VCaP (cell line): Measurements from ENCODE around the gene PMF1.

Experiments used
- H3K27ac ChIP-seq: fragments of 450-650 bp; 2 replicates; pipeline ENCODE4 v1.5.1; 2017
- CTCF ChIP-seq: fragments of 450-650 bp; conservative IDR thresholded peaks from 2 replicates; pipeline ENCODE4 v1.5.1; 2017; ENCODE audit warnings: mild to moderate bottlenecking, moderate library complexity

PMF1 gene

DNA sequence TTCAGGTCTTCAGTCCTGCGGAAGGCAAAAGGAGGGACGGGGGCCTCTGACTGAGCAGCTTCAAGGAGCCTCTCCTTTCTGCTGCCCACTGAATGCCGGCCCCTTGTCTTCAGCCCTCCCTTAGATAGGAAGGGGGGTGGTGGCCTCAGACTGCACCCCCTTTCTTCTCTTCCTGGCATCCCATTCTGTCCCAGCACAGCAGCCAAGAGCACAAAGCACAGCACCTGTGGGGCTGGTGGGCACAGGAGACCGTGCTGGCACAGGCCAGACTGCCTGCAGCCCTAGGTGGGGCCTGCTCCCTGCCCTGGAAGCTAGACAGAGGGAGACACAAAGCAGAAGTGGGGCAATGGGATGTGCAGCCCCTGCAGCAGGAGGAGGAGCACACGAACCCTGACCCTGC is 36.8 kb downstream of the PMF1 start:
- TF ChIP-seq CTCF = no peak
- no peak overlapping the region for H3K27ac ChIP-seq

DNA sequence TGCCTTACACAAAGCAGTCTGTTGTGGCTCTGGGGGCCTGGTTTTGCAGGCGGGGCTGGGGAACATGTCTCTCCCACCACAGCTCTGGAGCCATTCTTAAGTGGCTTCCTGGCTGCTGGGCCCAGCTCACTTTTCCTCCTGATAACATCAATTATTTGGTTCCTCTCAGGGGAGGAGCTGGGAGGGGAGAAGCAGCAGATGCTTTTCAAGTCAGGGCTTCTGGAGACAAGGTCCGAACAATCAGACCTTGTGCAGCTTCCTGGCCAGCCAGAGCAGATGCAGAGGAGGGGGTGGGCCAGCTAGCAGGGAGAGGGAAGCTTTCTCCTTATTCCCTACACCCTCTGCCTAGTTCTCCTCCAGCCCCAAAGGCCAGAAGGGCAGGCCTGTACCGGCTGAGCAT is 38.7 kb downstream of the PMF1 start:
- H3K27ac ChIP-seq = no peak overlapping the region; the same call in 1 of the 2 replicates
- no peak for TF ChIP-seq CTCF

GRCh38 chr1:156253634-156254033 is 40.8 kb downstream of the PMF1 start:
- H3K27ac ChIP-seq = no peak overlapping the region
- no peak for TF ChIP-seq CTCF

- TF ChIP-seq CTCF = no peak
- H3K27ac ChIP-seq = no peak overlapping the region
These were observed 44.9 kb downstream of the PMF1 start for GRCh38 chr1:156257711-156258110.

- TF ChIP-seq CTCF = no peak
- no peak overlapping the region for H3K27ac ChIP-seq
These were observed 46.1 kb downstream of the PMF1 start for GRCh38 chr1:156258859-156259258.

- TF ChIP-seq CTCF = no peak
These were observed 47.0 kb downstream of the PMF1 start for GRCh38 chr1:156259805-156260204.

GRCh38 chr1:156260896-156261295 is 48.1 kb downstream of the PMF1 start:
- no peak for TF ChIP-seq CTCF
- H3K27ac ChIP-seq = no peak overlapping the region

More at GRCh38 chr1:156259805-156260204, 47.0 kb downstream of the PMF1 start:
- H3K27ac ChIP-seq = no peak overlapping the region
